Spleen (tissue), 11 donors: ENCODE measurements around the gene NOTUM. TPM values are rescaled to one million over a fixed set of nuclear protein-coding genes. Genes with fewer than 3 reads are reported as not detected.

Experiments
- DNase-seq: peaks from one replicate; pipeline ENCODE4 v3.0.0-alpha.2; 2020
- H3K27ac ChIP-seq, 8 donors: fragments of 200-600 bp; sonication (generic) in 7 of 8; 1 replicate in 4 of 8; 2 replicates in 4 of 8; pipeline versions ENCODE4 v1.5.0 to v1.8.0; 2016 to 2021; ENCODE audit warnings: inconsistent platforms in 4 of 8, mild to moderate bottlenecking in 4 of 8, moderate library complexity in 1 of 8
- H3K27me3 ChIP-seq, 7 donors: fragments of 200-600 bp; sonication (generic) in 6 of 7; replicated peaks in 1 of 7; 1 replicate in 4 of 7; 2 replicates in 3 of 7; pipeline versions ENCODE4 v1.5.0 to v1.8.0; 2016 to 2021; ENCODE audit warnings: inconsistent platforms in 3 of 7, mild to moderate bottlenecking in 1 of 7
- H3K36me3 ChIP-seq, 6 donors: fragments of 200-600 bp; sonication (generic) in 5 of 6; 1 replicate in 4 of 6; 2 replicates in 2 of 6; pipeline versions ENCODE4 v1.5.0 to v1.8.0; 2016 to 2021; ENCODE audit warnings: inconsistent platforms in 2 of 6
- H3K4me1 ChIP-seq, 6 donors: fragments of 200-600 bp; sonication (generic) in 5 of 6; 1 replicate in 3 of 6; 2 replicates in 3 of 6; pipeline versions ENCODE4 v1.5.0 to v1.8.0; 2016 to 2021; ENCODE audit warnings: inconsistent platforms in 3 of 6
- H3K4me3 ChIP-seq, 8 donors: fragments of 200-600 bp; sonication (generic) in 7 of 8; 1 replicate in 4 of 8; 2 replicates in 4 of 8; pipeline versions ENCODE4 v1.5.0 to v1.8.0; 2016 to 2021; ENCODE audit warnings: inconsistent platforms in 4 of 8, mild to moderate bottlenecking in 4 of 8, moderate library complexity in 2 of 8
- H3K9me3 ChIP-seq, 8 donors: fragments of 200-600 bp; sonication (generic) in 7 of 8; 1 replicate in 4 of 8; 2 replicates in 4 of 8; pipeline versions ENCODE4 v1.5.0 to v1.8.0; 2016 to 2021; ENCODE audit warnings: inconsistent platforms in 4 of 8
- POLR2A ChIP-seq, 3 donors: fragments of 450-650 bp; IDR thresholded peaks; one replicate each; pipeline ENCODE4 v1.5.1; 2017; ENCODE audit warnings: antibody characterized with exemption in 3 of 3, mild to moderate bottlenecking in 1 of 3
- POLR2AphosphoS5 ChIP-seq, 3 donors: sonication (generic); formaldehyde crosslinking; IDR thresholded peaks; one replicate each; pipeline ENCODE4 v1.5.1; 2017; ENCODE audit warnings: antibody characterized with exemption in 3 of 3
- whole genome bisulfite sequencing, 5 donors: extraction: QIAGEN DNeasy Blood & Tissue Kit in 3 of 5; methylation state at CpG; one replicate each; pipeline versions ENCODE4 v1.1.5 to v1.1.7; 2013 to 2018; 5-methylcytosine and 5-hydroxymethylcytosine counted together
- intact Hi-C: fragments of 100-400 bp; cut with DNase I; formaldehyde crosslinking; loops from one replicate; pipeline ENCODE4 v1.15.0; 2023; ENCODE audit warnings: low total_unique reads
- polyA plus RNA-seq, 3 donors: library from polyadenylated mRNA; stranded (reverse); fragments of 200-250 nt; gene quantifications; one replicate each; pipeline ENCODE4 v1.2.1, GENCODE V29; 2013
- total RNA-seq, 7 donors: library from RNA; depleted of rRNA in 3 of 7; stranded (reverse); fragments of >200 nt in 3 of 7; fragmentation: NEBNext Ultra II Directional in 4 of 7; extraction: Animal tissue kit (Norgen Biotek cat#: 25700) in 4 of 7; gene quantifications; one replicate each; pipeline versions ENCODE4 v1.1.0 to v1.2.1, GENCODE V29; 2016 to 2021
- TF ChIP-seq, protein P1 (sequence below), 11 experiments: fragments of 200-600 bp in 7 of 11; fragments of 450-650 bp in 4 of 11; sonication (generic) in 4 of 11; IDR thresholded peaks in 8 of 11; conservative IDR thresholded peaks in 3 of 11; 1 replicate in 7 of 11; 2 replicates in 4 of 11; pipeline versions ENCODE4 v1.4.0 to v1.8.0; 2016 to 2021; ENCODE audit warnings: antibody characterized with exemption in 11 of 11, inconsistent platforms in 4 of 11, mild to moderate bottlenecking in 1 of 11
- donor health status: healthy with polysubstance abuse.
- donor health status: DM: no; HTN: no; CAD: no; lungs with moderate emphysema.
- donor health status: DM: no; HTN: no; CAD: no.
- donor health status: Bipolar disorder and iron deficiency.
- donor health status: healthy.
- donor health status: DM: no; HTN: no; CAD: no.
- donor health status: DM: yes; HTN: yes; CAD: no.

NOTUM gene
- total and polyA plus RNA-seq, 10 donors, result 0.03 to 0.85 (median 0.11) TPM; not detected in 5

DNA sequence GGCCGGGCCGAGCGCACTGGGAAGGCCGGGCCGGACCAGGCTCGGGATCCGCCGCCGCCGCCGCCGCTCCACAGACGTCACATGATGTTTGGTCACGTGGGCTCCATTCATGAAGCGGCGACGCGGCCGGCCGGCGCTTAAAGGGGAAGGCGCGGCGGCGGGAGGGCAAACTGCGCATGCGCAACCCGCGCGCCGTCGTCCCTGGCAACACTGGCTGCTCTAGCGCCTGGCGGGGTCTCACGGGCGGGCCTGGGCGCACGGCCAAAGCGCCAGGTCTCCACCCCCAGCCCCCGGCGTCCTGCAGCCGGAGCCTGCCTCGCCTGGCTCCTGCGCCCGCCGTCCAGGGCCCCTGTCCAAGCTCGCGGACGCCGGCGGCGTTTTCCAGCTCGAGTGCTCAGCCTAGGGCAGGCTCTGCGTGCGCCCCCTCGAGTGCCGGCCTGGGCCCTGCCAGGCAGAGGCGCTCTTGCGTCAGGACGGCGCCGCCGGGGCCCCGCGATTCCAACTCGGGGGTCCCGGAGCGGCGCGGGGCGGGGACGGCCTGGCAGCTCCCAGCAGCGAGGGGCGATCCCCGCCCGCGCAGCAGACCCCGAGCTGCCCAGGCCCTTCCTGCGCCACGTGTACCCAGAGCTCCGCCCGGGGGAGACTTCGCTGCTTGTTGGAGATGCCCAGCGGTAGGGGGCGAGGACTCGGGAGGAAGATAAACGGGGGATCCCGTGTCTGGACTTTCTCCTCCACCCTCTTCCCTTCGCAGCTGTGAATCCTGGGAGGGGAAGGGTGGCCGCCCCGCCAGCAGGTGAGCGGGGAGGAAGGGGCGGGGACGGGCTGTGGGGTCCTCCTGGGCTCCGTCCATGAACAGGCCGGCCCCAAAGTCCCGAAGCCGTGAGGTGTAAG is 33.1 kb downstream of the NOTUM start, which contains the start of gene MAFG:
Gene MAFG, minus strand, starts transcription at position 83 of the 891 bp plus-strand sequence. CDS start 4,550 bp downstream, outside the sequence.
- Histone ChIP-seq H3K4me1 (peaks cover 24 to 57% (median 52%) of the 10 kb centered on the region in 6 donors), H3K9me3 (no peaks in the 10 kb centered on the region), H3K4me3 (peak within 1 kb of the TSS; percentile 83 to 99 (median 94)), H3K36me3 (peaks cover 0 to 1% (median under 1%) of the 10 kb centered on the region in 6 donors), H3K27ac (peak within 1 kb of the TSS; percentile 45 to 98 (median 94)), H3K27me3 (peaks cover 0 to 50% (median 34%) of the 10 kb centered on the region in 7 donors)
- WGBS, 5 donors, result 0 to 1% (median 1%) methylated on average over 17 to 98 of the region's 98 CpGs
- peak; percentile 97 for DNase-seq
- intact Hi-C loops, result no loop called here
- TF ChIP-seq POLR2A (IDR thresholded peaks at IDR 0.05), result peak in 1 of 3 donors; percentile 27
- peak; percentile 74 to 88 (median 86) for TF ChIP-seq POLR2AphosphoS5 (IDR thresholded peaks at IDR 0.05)
- TF ChIP-seq, protein P1, sequence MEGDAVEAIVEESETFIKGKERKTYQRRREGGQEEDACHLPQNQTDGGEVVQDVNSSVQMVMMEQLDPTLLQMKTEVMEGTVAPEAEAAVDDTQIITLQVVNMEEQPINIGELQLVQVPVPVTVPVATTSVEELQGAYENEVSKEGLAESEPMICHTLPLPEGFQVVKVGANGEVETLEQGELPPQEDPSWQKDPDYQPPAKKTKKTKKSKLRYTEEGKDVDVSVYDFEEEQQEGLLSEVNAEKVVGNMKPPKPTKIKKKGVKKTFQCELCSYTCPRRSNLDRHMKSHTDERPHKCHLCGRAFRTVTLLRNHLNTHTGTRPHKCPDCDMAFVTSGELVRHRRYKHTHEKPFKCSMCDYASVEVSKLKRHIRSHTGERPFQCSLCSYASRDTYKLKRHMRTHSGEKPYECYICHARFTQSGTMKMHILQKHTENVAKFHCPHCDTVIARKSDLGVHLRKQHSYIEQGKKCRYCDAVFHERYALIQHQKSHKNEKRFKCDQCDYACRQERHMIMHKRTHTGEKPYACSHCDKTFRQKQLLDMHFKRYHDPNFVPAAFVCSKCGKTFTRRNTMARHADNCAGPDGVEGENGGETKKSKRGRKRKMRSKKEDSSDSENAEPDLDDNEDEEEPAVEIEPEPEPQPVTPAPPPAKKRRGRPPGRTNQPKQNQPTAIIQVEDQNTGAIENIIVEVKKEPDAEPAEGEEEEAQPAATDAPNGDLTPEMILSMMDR (IDR thresholded peaks at IDR 0.05 in 8 of 11, conservative IDR thresholded peaks at IDR 0.05 in 3 of 11), result peak in 7 of 11 experiments; percentile 22 to 53 (median 37)

DNA sequence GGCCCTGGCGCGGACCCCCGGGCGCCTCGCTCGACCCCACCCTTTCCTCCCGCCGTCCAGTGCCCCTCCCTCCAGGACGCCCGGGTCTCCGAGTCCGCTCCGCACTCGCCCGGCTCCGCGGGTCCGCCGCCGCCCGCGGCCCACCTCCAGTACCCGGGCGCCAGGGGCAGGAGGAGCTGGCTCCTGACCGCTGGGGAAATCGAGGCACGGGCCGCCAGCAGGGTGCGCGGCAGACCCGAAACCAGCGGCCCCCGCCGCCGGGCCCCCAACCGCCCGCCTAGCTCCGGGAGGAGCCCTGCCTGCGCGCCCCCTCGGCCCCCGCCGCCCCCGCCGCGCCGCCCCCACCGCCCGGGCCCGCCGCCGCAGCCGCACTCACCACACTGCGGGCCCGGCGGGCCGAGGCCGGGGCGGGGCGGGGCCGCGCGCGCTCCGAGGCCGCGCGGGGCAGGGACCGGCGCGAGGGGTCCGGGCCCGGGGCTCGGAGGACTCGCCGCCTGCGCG is 33.8 kb downstream of the NOTUM start:
- intact Hi-C loops, result no loop called here
- DNase-seq, result peak; percentile 89
- TF ChIP-seq POLR2A (IDR thresholded peaks at IDR 0.05), result no peak
- no peak for TF ChIP-seq POLR2AphosphoS5 (IDR thresholded peaks at IDR 0.05)
- TF ChIP-seq, protein P1 (IDR thresholded peaks at IDR 0.05 in 8 of 11, conservative IDR thresholded peaks at IDR 0.05 in 3 of 11), result no peak
- 0 to 5% (median 1%) methylated on average over 4 to 78 of the region's 78 CpGs for WGBS, 5 donors
- Histone ChIP-seq H3K4me3 (peak overlapping the region; percentile 83 to 99 (median 94)), H3K4me1 (peaks cover 24 to 64% (median 59%) of the 10 kb centered on the region in 6 donors), H3K9me3 (no peaks in the 10 kb centered on the region), H3K27me3 (peaks cover 0 to 44% (median 34%) of the 10 kb centered on the region in 7 donors), H3K36me3 (peaks cover 0 to 8% (median 7%) of the 10 kb centered on the region in 6 donors), H3K27ac (peak overlapping the region; percentile 45 to 98 (median 94))

DNA sequence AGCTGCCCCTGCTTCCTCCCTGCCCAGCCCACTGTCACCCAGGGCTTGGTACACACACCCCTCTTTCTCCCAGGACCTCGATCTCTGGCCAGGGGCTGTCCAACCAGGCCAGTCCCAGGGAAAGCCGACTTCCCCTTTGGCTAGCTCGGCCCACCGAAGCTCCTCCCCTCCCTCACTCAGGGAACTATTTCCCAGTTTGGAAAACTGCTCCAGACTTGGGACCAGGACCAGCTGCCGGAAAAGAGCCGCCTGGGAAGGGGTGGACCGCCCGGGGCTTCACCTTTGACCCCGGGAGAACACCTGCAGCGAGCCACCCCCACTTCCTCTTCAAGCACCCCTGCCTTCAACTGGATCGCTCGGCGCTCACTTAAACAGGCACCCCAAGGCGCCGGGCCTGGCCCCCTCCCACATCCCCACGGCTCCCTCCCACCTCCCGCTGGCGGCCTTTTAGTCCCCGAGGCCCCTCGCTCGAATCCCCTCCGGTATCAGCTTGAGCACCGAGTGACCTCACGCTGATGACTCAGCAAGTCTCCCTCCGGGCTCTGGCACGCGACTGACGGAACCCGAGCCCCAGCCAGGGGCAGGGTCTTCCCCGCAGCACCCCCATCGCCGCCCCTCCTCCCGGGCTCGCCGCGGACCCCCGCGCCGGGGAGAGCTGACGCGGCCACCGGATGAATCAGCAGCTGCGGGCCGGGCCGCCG is 34.4 kb downstream of the NOTUM start:
- peak overlapping the region; percentile 83 to 99 (median 94) for H3K4me3 ChIP-seq
- DNase-seq, result peak; percentile 92
- H3K9me3 ChIP-seq, result no peaks in the 10 kb centered on the region
- H3K27ac ChIP-seq, result peak overlapping the region; percentile 45 to 98 (median 94)
- 0 to 1% (median 1%) methylated on average over 29 to 46 of the region's 46 CpGs for WGBS, 5 donors
- intact Hi-C loops, result no loop called here
- TF ChIP-seq, protein P1 (IDR thresholded peaks at IDR 0.05 in 8 of 11, conservative IDR thresholded peaks at IDR 0.05 in 3 of 11), result no peak
- peak; percentile 67 to 72 (median 68) for TF ChIP-seq POLR2AphosphoS5 (IDR thresholded peaks at IDR 0.05)
- H3K36me3 ChIP-seq, result peaks cover 0 to 13% (median 11%) of the 10 kb centered on the region in 6 donors
- H3K27me3 ChIP-seq, result peaks cover 0 to 38% (median 32%) of the 10 kb centered on the region in 7 donors
- H3K4me1 ChIP-seq, result peaks cover 24 to 70% (median 63%) of the 10 kb centered on the region in 6 donors
